ENCODE results near the gene CCDC175.

DNA sequence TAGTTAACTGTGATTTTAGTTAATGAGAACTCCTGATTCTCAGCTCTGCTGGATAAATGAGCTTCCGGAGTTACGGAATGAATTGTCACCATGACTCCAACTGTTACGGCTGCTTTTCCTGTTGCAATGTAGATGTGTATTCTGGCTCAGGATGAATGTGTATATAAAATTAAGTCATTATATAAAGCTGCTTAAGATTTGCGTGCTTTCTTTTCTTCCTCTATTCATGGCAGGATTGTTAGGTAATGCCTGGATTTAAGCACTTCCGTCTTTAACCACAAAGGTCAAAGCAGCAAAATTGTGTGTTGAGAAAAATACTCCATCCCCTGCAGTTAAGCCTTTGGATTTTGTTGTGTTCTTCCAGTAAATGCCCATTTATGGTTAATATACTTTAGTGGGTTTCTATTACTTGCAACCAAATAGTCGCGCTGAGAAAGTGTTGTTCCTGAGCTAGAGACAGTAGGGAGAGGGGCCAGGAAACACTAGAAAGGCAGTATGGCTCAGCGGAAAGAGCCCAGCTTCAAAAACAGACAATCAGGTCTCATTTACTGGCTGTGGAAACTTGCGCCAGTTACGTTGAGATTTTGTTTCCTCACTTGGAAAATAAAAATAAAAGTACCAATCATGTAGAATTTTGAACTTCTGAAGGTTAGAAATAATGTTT lies 9.4 kb upstream of the CCDC175 start:
- TF ChIP-seq, protein P1, sequence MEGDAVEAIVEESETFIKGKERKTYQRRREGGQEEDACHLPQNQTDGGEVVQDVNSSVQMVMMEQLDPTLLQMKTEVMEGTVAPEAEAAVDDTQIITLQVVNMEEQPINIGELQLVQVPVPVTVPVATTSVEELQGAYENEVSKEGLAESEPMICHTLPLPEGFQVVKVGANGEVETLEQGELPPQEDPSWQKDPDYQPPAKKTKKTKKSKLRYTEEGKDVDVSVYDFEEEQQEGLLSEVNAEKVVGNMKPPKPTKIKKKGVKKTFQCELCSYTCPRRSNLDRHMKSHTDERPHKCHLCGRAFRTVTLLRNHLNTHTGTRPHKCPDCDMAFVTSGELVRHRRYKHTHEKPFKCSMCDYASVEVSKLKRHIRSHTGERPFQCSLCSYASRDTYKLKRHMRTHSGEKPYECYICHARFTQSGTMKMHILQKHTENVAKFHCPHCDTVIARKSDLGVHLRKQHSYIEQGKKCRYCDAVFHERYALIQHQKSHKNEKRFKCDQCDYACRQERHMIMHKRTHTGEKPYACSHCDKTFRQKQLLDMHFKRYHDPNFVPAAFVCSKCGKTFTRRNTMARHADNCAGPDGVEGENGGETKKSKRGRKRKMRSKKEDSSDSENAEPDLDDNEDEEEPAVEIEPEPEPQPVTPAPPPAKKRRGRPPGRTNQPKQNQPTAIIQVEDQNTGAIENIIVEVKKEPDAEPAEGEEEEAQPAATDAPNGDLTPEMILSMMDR (conservative IDR thresholded peaks at IDR 0.05; ENCODE audit: low read depth, low read length): no peak
- TF ChIP-seq EZH2 (IDR thresholded peaks at IDR 0.05; ENCODE audit: borderline replicate concordance, low read depth, low read length, poor library complexity, severe bottlenecking): no peak

All from A673 (cell line).